ENCODE results near the gene PPDPF.
"Not testable (repeated sequence)": the region's sequence is repeated elsewhere in the genome, so short reads cannot be mapped to it uniquely, and the experiment has no call there.

PPDPF gene

GRCh38 chr20:63566395-63567135 is 46.0 kb downstream of the PPDPF start:
- DNase-seq: no peak

DNA sequence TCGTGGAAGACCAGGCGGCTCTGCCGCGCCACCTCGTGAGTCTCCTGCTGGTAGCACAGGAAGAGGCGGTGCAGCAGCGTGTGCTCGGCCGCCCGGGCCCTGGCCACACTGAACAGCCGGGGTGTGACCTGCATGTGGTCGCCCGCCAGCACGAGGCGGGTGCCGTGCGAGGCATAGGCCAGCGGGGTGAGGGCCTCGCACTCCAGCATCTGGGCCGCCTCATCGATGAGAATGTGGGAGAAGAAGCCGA is 46.5 kb downstream of the PPDPF start:
- no peak for DNase-seq

GRCh38 chr20:63567386-63568169 is 47.0 kb downstream of the PPDPF start:
- DNase-seq: no peak

- no peak for DNase-seq
Observed at GRCh38 chr20:63568170-63568981, 47.8 kb downstream of the PPDPF start.

DNA sequence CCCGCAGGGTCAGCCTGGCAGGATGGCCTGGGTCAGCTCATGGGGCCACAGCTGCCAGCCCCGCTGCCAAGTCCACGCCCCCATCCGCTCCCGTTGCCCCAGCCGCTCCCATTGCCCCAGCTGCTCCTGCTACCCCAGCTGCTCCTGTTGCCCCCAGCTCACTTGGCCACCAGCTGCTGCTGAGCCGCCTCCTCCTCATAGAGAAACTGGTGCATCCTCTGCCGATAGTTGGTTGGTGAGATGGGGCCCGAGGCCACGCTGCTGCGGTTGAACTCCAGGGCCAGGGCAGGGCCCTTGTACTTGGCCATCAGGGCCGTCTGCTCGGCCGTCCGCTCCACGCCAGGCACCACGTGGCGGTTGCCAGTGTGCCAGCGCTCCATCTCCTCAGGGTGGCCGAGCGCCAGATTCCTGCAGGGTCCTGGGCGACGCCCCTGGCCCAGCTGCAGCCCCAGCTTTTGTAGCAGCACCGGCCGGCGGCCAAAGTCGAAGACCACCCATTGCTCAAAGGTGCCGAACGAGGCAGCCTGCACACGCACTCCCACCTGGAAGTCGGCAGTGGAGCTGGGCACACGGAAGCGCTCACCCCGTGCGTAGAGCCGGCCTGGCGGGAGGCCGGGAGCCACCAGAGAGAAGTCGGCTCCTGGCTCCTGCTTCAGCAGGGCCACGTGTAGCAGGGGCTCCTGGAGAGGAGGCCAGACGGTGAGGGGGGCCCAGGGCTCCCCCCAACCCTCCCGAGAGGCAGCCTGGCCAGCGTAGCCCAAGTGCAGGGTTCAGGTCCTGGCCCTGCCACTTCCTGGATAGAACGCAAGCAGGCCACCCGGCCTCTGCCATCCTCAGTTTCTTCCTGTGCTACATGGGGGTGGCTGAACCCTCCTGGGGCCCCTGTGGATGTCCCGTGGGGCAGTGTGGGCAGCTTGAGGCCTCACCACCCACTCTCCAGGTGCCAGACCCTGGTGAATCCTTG is 48.7 kb downstream of the PPDPF start:
- no peak for DNase-seq

DNA sequence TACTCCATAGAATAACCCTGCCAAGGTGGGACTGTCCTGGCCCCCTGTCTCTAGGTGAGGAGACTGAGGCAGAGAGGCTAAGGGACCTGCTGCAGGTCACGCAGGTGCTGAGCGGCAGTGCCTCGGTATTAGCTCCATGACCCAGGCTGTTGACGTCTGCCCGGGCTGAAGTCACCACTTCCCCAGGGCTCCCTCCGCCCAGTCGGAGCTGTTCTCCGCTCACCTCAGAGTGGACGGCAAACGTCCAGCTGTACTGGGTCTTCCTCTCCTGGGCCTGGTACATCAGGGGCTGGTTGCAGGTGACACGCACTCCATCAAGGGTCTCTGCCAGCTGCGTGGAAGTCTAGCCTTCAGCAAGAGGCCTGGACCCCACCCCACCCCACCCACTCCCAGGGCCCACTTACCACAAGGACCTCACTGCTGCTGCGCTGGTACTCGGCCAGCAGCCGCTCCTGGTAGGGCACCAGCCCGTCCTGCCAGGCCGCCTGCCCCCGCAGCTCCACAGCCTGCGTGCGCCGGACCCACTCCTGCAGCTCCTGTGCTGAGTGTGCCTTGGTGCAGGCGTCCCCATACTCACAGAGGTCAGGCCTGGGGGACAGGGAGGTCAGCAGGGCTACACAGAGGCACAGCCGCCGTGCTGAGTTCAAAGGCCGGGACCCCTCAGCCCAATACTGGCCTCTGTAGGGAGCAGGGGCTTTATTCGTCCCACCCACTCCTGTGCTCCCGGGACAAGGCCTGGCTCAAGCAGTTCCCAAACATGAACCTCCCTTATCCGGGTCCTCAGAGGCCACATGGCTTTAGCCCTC is 49.9 kb downstream of the PPDPF start:
- DNase-seq: no peak

- DNase-seq: not testable (repeated sequence)
Observed at GRCh38 chr20:63571087-63571478, 50.5 kb downstream of the PPDPF start.

All from eye (tissue), 1 donor.